IPS-18c (cell line): ENCODE results near the gene UQCRH.
"Not testable (repeated sequence)": the region's sequence is repeated elsewhere in the genome, so short reads cannot be mapped to it uniquely, and the experiment has no call there.

ENCODE experiments used
- H3K4me3 ChIP-seq: 2 replicates; pipeline ENCODE4 v1.7.0; 2013; ENCODE audit warnings: low read depth, mild to moderate bottlenecking, low read length, moderate library complexity; ENCODE audit not compliant: insufficient read depth
- H3K9me3 ChIP-seq: one replicate; pipeline ENCODE4 v1.6.1; 2013; ENCODE audit warnings: mild to moderate bottlenecking, low read length, moderate library complexity; ENCODE audit not compliant: control insufficient read depth, insufficient read depth

Gene UQCRH

DNA sequence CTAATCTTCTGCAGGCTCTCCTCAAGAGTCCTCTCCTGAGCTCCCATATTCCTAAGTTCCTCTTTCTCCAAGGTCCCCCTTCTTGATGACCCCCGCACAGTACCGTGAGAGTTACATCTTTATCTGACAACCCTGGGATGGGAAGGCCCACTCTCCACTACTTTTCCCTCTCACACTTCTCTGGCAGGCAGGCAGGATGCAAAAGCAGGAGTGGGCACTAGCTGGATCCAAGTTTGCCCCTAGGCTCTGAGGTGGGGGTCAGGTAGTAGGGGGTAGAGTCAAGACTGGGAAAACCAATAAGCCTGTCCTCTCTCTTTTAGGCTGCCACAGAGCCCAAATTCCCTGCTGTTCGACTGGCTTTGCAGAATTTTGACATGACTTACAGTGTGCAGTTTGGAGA lies 41.0 kb downstream of the UQCRH start:
- no peaks in the 10 kb centered on the region for H3K9me3 ChIP-seq
- no peak overlapping the region for H3K4me3 ChIP-seq

DNA sequence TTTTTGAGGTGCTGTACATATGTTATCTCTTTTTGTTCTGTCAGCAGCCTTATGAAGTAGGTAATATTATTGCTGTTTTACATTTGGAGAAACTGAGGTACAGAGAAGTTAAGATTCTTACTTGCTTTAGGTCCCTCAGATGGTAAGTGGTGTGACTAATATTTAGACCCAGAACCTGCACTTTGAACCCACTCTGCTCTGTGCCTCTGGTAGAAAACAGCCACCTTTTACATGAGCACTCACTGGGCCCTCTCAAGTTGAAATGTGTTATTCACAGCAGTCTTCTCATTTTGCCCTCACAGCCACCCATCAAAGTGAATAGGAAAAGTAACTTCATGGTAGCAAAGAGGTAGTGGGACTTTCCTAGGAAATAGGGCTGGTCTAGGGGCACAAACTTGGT lies 41.8 kb downstream of the UQCRH start:
- no peak overlapping the region for H3K4me3 ChIP-seq
- H3K9me3 ChIP-seq: no peaks in the 10 kb centered on the region

DNA sequence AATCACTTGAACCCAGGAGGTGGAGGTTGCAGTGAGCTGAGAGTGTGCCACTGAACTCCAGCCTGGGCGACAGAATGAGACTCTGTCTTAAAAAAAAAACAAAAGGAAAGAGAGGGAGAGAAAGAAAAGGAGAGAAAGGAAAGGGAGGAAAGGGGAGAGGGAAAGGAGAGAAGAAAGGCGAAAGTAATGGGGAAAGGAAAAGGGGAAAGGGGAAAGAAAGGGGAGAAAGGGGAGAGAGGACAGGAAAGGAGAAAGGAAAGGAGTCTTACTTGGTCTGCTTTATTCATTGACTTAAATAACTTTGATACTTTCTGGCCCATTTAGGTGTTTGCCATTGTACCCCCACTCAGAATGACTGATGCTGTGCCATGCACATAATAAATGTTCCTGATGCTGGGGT lies 48.9 kb downstream of the UQCRH start:
- H3K4me3 ChIP-seq: no peak overlapping the region

DNA sequence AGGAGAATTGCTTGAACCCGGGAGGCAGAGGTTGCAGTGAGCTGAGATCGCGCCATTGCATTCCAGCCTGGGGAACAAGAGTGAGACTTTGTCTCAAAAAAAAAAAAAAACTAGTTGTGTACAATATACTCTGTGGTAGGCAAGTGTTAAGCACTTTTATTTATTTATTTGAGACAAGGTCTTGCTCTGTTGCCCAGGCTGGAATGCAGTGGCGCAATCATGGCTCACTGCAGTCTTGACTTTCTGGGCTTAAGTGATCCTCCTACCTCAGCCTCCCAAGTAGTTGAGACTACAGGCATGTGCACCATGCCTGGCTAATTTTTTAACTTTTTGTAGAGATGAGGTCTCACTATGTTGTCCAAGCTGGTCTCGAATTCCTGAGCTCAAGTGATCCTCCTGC lies 52.4 kb downstream of the UQCRH start:
- not testable (repeated sequence) for H3K4me3 ChIP-seq, H3K9me3 ChIP-seq

More for the DNA sequence above, 48.9 kb downstream of the UQCRH start:
- no peaks in the 10 kb centered on the region for H3K9me3 ChIP-seq

DNA sequence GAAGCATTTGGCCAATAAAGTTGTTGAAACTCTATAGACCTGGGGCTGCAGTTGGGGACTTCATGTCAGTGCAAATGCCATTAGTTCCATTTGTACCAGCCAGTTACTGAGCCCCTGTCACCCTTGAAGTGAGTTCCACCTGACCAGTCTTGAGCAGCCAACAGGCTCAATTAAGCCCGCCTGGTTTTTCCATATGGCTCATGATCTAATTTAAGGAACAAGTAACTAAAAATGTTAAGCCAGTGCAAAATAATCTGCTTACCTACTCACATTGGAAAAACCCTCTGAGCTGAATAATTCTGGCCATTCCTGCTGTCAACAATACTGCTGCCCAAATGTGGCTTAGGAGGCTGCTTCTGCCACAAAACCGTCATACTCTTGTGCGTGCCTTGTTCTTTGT lies 58.7 kb downstream of the UQCRH start:
- Histone ChIP-seq H3K9me3 (no peaks in the 10 kb centered on the region), H3K4me3 (no peak overlapping the region)

DNA sequence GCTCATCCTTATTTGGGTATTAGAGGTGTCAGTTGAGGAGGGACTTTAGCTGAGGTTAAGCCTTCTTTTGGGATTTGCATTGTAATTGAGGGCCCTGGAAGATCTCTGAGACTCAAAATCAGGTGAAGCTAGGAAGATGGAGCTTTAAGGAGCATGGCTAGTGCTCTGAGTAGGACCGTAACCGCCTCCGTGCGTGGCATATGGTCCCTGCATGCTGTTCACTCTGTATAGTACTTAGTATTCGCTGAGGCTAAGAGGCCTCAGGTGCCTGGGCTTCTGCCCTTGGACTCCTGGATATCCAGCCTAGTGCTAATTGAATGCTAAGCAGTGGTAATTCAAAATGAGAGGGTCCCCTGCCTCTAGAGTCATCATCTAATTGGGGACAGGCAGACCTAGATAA lies 59.6 kb downstream of the UQCRH start:
- Histone ChIP-seq H3K9me3 (no peaks in the 10 kb centered on the region), H3K4me3 (no peak overlapping the region)

DNA sequence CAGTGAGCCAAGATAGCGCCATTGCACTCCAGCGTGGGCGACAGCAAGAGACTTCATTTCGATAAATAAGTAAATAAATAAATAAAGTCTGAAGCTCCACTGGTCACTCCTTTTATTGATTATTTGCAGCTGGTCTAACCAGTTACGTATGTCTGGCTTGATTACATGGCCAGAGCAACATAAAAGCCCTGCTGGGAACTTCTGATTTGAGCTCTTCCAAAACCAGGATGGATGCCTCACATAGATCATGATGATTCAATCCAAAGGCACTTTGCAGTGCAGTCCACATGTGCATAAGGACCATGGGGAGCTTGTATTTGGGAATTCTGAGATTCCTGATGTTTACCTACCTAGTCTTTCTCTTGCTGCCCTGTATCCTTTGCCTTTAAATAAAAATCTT lies 61.1 kb downstream of the UQCRH start:
- Histone ChIP-seq H3K9me3 (no peaks in the 10 kb centered on the region), H3K4me3 (no peak overlapping the region)

DNA sequence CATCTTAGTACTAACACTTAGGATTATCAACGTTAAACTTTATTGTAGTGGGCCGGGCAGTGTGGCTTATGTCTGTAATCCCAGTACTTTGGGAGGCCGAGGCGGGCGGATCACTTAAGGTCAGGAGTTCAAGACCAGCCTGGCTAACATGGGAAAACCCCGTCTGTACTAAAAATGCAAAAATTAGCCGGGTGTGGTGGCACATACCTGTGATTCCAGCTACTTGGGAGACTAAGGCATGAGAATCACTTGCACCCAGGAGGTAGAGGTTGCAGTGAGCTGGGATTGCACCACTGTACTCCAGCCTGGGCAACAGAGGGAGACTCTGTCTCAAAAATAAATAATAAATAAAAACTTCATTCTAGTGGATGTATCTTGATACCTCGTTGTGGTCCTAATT lies 62.3 kb downstream of the UQCRH start:
- not testable (repeated sequence) for H3K9me3 ChIP-seq, H3K4me3 ChIP-seq
